Chondrocyte (in vitro differentiated cells): Measurements from ENCODE around the gene ASXL3. TPM values are rescaled to one million over a fixed set of nuclear protein-coding genes. Genes with fewer than 3 reads are reported as not detected.

Experiments used
- DNase-seq: peaks from one replicate; pipeline ENCODE4 v3.0.0; 2021; ENCODE audit warnings: mixed read lengths, low spot score
- H3K27ac Mint-ChIP-seq: one replicate; pipeline ENCODE4 v1.8.0; 2021; ENCODE audit warnings: mild to moderate bottlenecking, moderate library complexity, mixed read lengths; ENCODE audit not compliant: unreplicated experiment
- H3K27me3 Mint-ChIP-seq: 2 replicates; pipeline ENCODE4 v1.8.0; 2021; ENCODE audit warnings: low read depth, mixed read lengths
- H3K36me3 Mint-ChIP-seq: 2 replicates; pipeline ENCODE4 v1.8.0; 2021; ENCODE audit warnings: low read depth, mixed read lengths
- H3K4me1 Mint-ChIP-seq: 2 replicates; pipeline ENCODE4 v1.8.0; 2021; ENCODE audit warnings: low read depth, mild to moderate bottlenecking, mixed read lengths
- H3K4me3 Mint-ChIP-seq: one replicate; pipeline ENCODE4 v1.8.0; 2021; ENCODE audit warnings: mild to moderate bottlenecking, moderate library complexity, mixed read lengths; ENCODE audit not compliant: unreplicated experiment
- H3K9me3 Mint-ChIP-seq: 2 replicates; pipeline ENCODE4 v1.8.0; 2021; ENCODE audit warnings: low read depth, mixed read lengths
- CTCF ChIP-seq: fragments of 200-600 bp; sonication (generic); IDR thresholded peaks from 2 replicates; pipeline ENCODE4 v1.5.0; 2021; ENCODE audit warnings: antibody characterized with exemption, mild to moderate bottlenecking, moderate library complexity
- total RNA-seq: library from RNA; stranded (reverse); gene quantifications from 3 replicates; pipeline ENCODE4 v1.2.1, GENCODE V29; 2021

ASXL3 gene
- total RNA-seq, 1 donor from 2014 or later, result 3.9 TPM

- H3K36me3 Mint-ChIP-seq, result no peaks in the 10 kb centered on the region
- H3K4me3 Mint-ChIP-seq, result no peak overlapping the region
- H3K4me1 Mint-ChIP-seq, result peaks cover 21% of the 10 kb centered on the region
- DNase-seq, result no peak
- H3K9me3 Mint-ChIP-seq, result peaks cover 16% of the 10 kb centered on the region
- H3K27ac Mint-ChIP-seq, result no peak overlapping the region
- TF ChIP-seq CTCF, result no peak
- H3K27me3 Mint-ChIP-seq, result no peaks in the 10 kb centered on the region
Observed at GRCh38 chr18:33583901-33584300, 5.9 kb downstream of the ASXL3 start.

- Mint-ChIP-seq H3K9me3 (peaks cover 16% of the 10 kb centered on the region), H3K4me3 (no peak overlapping the region), H3K27ac (no peak overlapping the region), H3K4me1 (peaks cover 21% of the 10 kb centered on the region), H3K27me3 (no peaks in the 10 kb centered on the region), H3K36me3 (no peaks in the 10 kb centered on the region)
- no peak for TF ChIP-seq CTCF
- DNase-seq, result no peak
Observed at GRCh38 chr18:33584548-33585430, 6.8 kb downstream of the ASXL3 start.

GRCh38 chr18:33585431-33585775 is 7.4 kb downstream of the ASXL3 start:
- Mint-ChIP-seq H3K27ac (no peak overlapping the region), H3K9me3 (peaks cover 16% of the 10 kb centered on the region), H3K4me3 (no peak overlapping the region), H3K36me3 (no peaks in the 10 kb centered on the region), H3K27me3 (no peaks in the 10 kb centered on the region), H3K4me1 (peaks cover 21% of the 10 kb centered on the region)
- no peak for TF ChIP-seq CTCF
- DNase-seq, result no peak

GRCh38 chr18:33588361-33588760 is 10.3 kb downstream of the ASXL3 start:
- Mint-ChIP-seq H3K27ac (no peak overlapping the region), H3K36me3 (no peaks in the 10 kb centered on the region), H3K4me3 (no peak overlapping the region), H3K27me3 (no peaks in the 10 kb centered on the region), H3K4me1 (peaks cover 15% of the 10 kb centered on the region), H3K9me3 (peaks cover 16% of the 10 kb centered on the region)
- no peak for TF ChIP-seq CTCF
- DNase-seq, result no peak

GRCh38 chr18:33593261-33593660 is 15.2 kb downstream of the ASXL3 start:
- Mint-ChIP-seq H3K4me3 (no peak overlapping the region), H3K36me3 (no peaks in the 10 kb centered on the region), H3K27ac (peak overlapping the region; percentile 51)

More at GRCh38 chr18:33593261-33593660, 15.2 kb downstream of the ASXL3 start:
- H3K4me1 Mint-ChIP-seq, result peaks cover 32% of the 10 kb centered on the region
- peaks cover 7% of the 10 kb centered on the region for H3K9me3 Mint-ChIP-seq
- H3K27me3 Mint-ChIP-seq, result no peaks in the 10 kb centered on the region
- no peak for TF ChIP-seq CTCF
- no peak for DNase-seq
